H9 (cell line): Measurements from ENCODE around the gene MESP1. TPM values are rescaled to one million over a fixed set of nuclear protein-coding genes. Genes with fewer than 3 reads are reported as not detected.

Source experiments
- DNase-seq: peaks from one replicate; pipeline ENCODE4 v3.0.0-alpha.2; 2017
- H2AFZ ChIP-seq: one replicate; pipeline ENCODE4 v1.6.1; 2013; ENCODE audit warnings: mild to moderate bottlenecking, low read length, control low read depth, moderate library complexity
- H2AK5ac ChIP-seq: 2 replicates; pipeline ENCODE4 v1.6.1; 2013; ENCODE audit warnings: low read length, control low read depth, mixed read lengths; ENCODE audit not compliant: insufficient read length
- H2BK120ac ChIP-seq: one replicate; pipeline ENCODE4 v1.6.1; 2013; ENCODE audit warnings: low read depth, mild to moderate bottlenecking, low read length, control low read depth, inconsistent platforms; ENCODE audit not compliant: poor library complexity, severe bottlenecking
- H2BK12ac ChIP-seq: 2 replicates; pipeline ENCODE4 v1.6.1; 2013; ENCODE audit warnings: low read length, control low read depth, mixed read lengths, low read depth; ENCODE audit not compliant: insufficient read length
- H2BK15ac ChIP-seq: 2 replicates; pipeline ENCODE4 v1.6.1; 2013; ENCODE audit warnings: low read depth, low read length, control low read depth
- H2BK20ac ChIP-seq: one replicate; pipeline ENCODE4 v1.6.1; 2013; ENCODE audit warnings: low read depth, mild to moderate bottlenecking, low read length, control low read depth, inconsistent platforms; ENCODE audit not compliant: poor library complexity, severe bottlenecking
- H2BK5ac ChIP-seq: 2 replicates; pipeline ENCODE4 v1.6.1; 2013; ENCODE audit warnings: low read length, control low read depth, mixed read lengths; ENCODE audit not compliant: insufficient read length
- H3K14ac ChIP-seq: 2 replicates; pipeline ENCODE4 v1.6.1; 2013; ENCODE audit warnings: low read length, control low read depth; ENCODE audit not compliant: insufficient read depth
- H3K18ac ChIP-seq: 2 replicates; pipeline ENCODE4 v1.6.1; 2013; ENCODE audit warnings: low read depth, mild to moderate bottlenecking, mixed read lengths, low read length, control low read depth; ENCODE audit not compliant: insufficient read length
- H3K23ac ChIP-seq: 2 replicates; pipeline ENCODE4 v1.6.1; 2013; ENCODE audit warnings: low read length, control low read depth, mixed read lengths, low read depth; ENCODE audit not compliant: insufficient read length
- H3K23me2 ChIP-seq: 2 replicates; pipeline ENCODE4 v1.6.1; 2013; ENCODE audit warnings: low read depth, mild to moderate bottlenecking, mixed read lengths, low read length, control low read depth; ENCODE audit not compliant: insufficient read length, poor library complexity, severe bottlenecking
- H3K27ac ChIP-seq: 2 replicates; pipeline ENCODE4 v1.5.1; 2013; ENCODE audit warnings: low read length, control low read depth, mixed read lengths, low read depth; ENCODE audit not compliant: insufficient read length
- H3K27me3 ChIP-seq: 2 replicates; pipeline ENCODE4 v1.6.1; 2013; ENCODE audit warnings: low read length, control low read depth, inconsistent platforms; ENCODE audit not compliant: insufficient read depth
- H3K4ac ChIP-seq: 2 replicates; pipeline ENCODE4 v1.6.1; 2013; ENCODE audit warnings: low read depth, mild to moderate bottlenecking, control low read depth, inconsistent platforms, low read length, moderate library complexity
- H3K4me1 ChIP-seq: 2 replicates; pipeline ENCODE4 v1.6.1; 2013; ENCODE audit warnings: low read length, control low read depth, inconsistent platforms; ENCODE audit not compliant: insufficient read depth
- H3K4me2 ChIP-seq: 2 replicates; pipeline ENCODE4 v1.6.1; 2013; ENCODE audit warnings: low read length, control low read depth, mixed read lengths; ENCODE audit not compliant: insufficient read length, insufficient read depth
- H3K56ac ChIP-seq: 2 replicates; pipeline ENCODE4 v1.6.1; 2013; ENCODE audit warnings: low read depth, mild to moderate bottlenecking, mixed read lengths, low read length, control low read depth; ENCODE audit not compliant: insufficient read length
- H3K79me1 ChIP-seq: 2 replicates; pipeline ENCODE4 v1.6.1; 2013; ENCODE audit warnings: low read depth, mild to moderate bottlenecking, moderate library complexity, low read length, control low read depth, inconsistent platforms; ENCODE audit not compliant: insufficient read depth, poor library complexity, severe bottlenecking
- H3K79me2 ChIP-seq: 2 replicates; pipeline ENCODE4 v1.6.1; 2013; ENCODE audit warnings: low read length, control low read depth, inconsistent platforms; ENCODE audit not compliant: insufficient read depth
- H3K9ac ChIP-seq: 2 replicates; pipeline ENCODE4 v1.6.1; 2013; ENCODE audit warnings: low read length, control low read depth, mixed read lengths; ENCODE audit not compliant: insufficient read length; ENCODE audit errors: extremely low read depth
- H3K9me3 ChIP-seq: one replicate; pipeline ENCODE4 v1.6.1; 2013; ENCODE audit warnings: low read depth, low read length, inconsistent platforms; ENCODE audit not compliant: control insufficient read depth
- H3T11ph ChIP-seq: one replicate; pipeline ENCODE4 v1.6.1; 2013; ENCODE audit warnings: mild to moderate bottlenecking, low read length, control low read depth, inconsistent platforms
- H4K20me1 ChIP-seq: one replicate; pipeline ENCODE4 v1.6.1; 2013; ENCODE audit not compliant: control insufficient read depth, insufficient read length, insufficient read depth
- H4K5ac ChIP-seq: 2 replicates; pipeline ENCODE4 v1.6.1; 2013; ENCODE audit warnings: low read depth, mild to moderate bottlenecking, mixed read lengths, low read length, control low read depth; ENCODE audit not compliant: insufficient read length
- H4K8ac ChIP-seq: replicated peaks from 2 replicates; pipeline ENCODE4 v1.6.1; 2013; ENCODE audit warnings: low read length, control low read depth, mixed read lengths, low read depth; ENCODE audit not compliant: insufficient read length
- H4K91ac ChIP-seq: 2 replicates; pipeline ENCODE4 v1.6.1; 2013; ENCODE audit warnings: low read depth, mild to moderate bottlenecking, moderate library complexity, mixed read lengths, low read length, control low read depth; ENCODE audit not compliant: insufficient read length
- H3K27ac Mint-ChIP-seq, 3 experiments: 2 replicates in 2 of 3; 3 replicates in 1 of 3; pipeline ENCODE4 v1.8.0; 2020 to 2021; ENCODE audit warnings: mixed read lengths in 3 of 3, mild to moderate bottlenecking in 1 of 3, moderate library complexity in 1 of 3
- H3K27me3 Mint-ChIP-seq: 2 replicates; pipeline ENCODE4 v1.8.0; 2021; ENCODE audit warnings: low read depth, mild to moderate bottlenecking, moderate library complexity, mixed read lengths
- H3K36me3 Mint-ChIP-seq, 3 experiments: 2 replicates in 2 of 3; 3 replicates in 1 of 3; pipeline ENCODE4 v1.8.0; 2020 to 2021; ENCODE audit warnings: low read depth in 3 of 3, mixed read lengths in 3 of 3; ENCODE audit not compliant: insufficient read depth in 1 of 3
- H3K4me1 Mint-ChIP-seq, 2 experiments: 2 replicates each; pipeline ENCODE4 v1.8.0; 2020; ENCODE audit warnings: mixed read lengths in 2 of 2
- H3K4me3 Mint-ChIP-seq, 2 experiments: 2 replicates in 1 of 2; 3 replicates in 1 of 2; pipeline ENCODE4 v1.8.0; 2020 to 2021; ENCODE audit warnings: mild to moderate bottlenecking in 2 of 2, mixed read lengths in 2 of 2, moderate library complexity in 1 of 2
- H3K9me3 Mint-ChIP-seq, 2 experiments: 2 replicates in 1 of 2; 3 replicates in 1 of 2; pipeline ENCODE4 v1.8.0; 2020; ENCODE audit warnings: mild to moderate bottlenecking in 2 of 2, mixed read lengths in 2 of 2, moderate library complexity in 1 of 2
- WGBS: extraction: QIAGEN DNeasy Blood & Tissue Kit; methylation state at CpG from one replicate; pipeline ENCODE4 v1.1.7; 2013; ENCODE audit warnings: missing lambda C conversion rate, low lambda C conversion rate, mixed read lengths; ENCODE audit not compliant: insufficient read length; ENCODE audit errors: extremely low coverage; 5-methylcytosine and 5-hydroxymethylcytosine counted together
- total RNA-seq: library from RNA; stranded (reverse); gene quantifications from 2 replicates; pipeline ENCODE4 v1.2.1, GENCODE V29; 2021
- TF ChIP-seq, protein P1 (sequence below): fragments of 200-600 bp; sonication (generic); conservative IDR thresholded peaks from 3 replicates; pipeline ENCODE4 v1.8.0; 2021; ENCODE audit warnings: antibody characterized with exemption, mild to moderate bottlenecking

The MESP1 gene
- total RNA-seq, 1 experiment from 2014 or later = not detected

DNA sequence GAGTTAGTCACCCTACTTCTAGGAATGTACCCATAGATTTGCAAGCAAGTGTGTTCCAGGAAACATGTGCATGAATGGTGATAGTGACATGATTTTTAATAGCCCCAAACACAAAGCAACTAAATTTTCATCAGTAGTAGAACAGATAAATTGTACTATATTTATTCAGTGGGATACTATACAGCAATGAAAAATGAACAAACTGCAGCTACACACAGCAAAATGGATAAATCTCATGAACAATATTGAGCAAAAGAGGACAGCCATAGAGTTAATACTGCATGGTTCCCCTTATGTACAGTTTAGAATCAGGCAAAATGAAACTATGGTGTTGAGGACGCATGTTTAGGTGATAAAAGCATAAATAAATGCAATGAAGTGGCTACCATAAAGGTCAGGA is 26.0 kb downstream of the MESP1 start:
- Histone ChIP-seq H3K27ac (no peak overlapping the region), H2BK120ac (no peak overlapping the region), H4K5ac (no peak overlapping the region), H3K79me2 (no peaks in the 10 kb centered on the region), H3K14ac (no peak overlapping the region), H3K23me2 (no peaks in the 10 kb centered on the region), H4K20me1 (no peaks in the 10 kb centered on the region), H2AFZ (no peak overlapping the region), H3K27me3 (no peaks in the 10 kb centered on the region; the same call in 1 of the 2 replicates), H3K23ac (no peak overlapping the region), H3K56ac (no peak overlapping the region), H3T11ph (no peak overlapping the region), H4K8ac (no peak overlapping the region), H2BK20ac (no peak overlapping the region), H2BK5ac (no peak overlapping the region), H3K4me2 (no peak overlapping the region), H3K9me3 (no peaks in the 10 kb centered on the region), H2BK15ac (no peak overlapping the region), H3K9ac (no peak overlapping the region), H2BK12ac (no peak overlapping the region), H3K18ac (no peak overlapping the region), H3K79me1 (no peaks in the 10 kb centered on the region), H3K4me1 (no peaks in the 10 kb centered on the region), H4K91ac (no peak overlapping the region), H3K4ac (no peak overlapping the region), H2AK5ac (no peak overlapping the region)
- Mint-ChIP-seq H3K4me3 (no peak overlapping the region), H3K9me3 (peaks cover 3% of the 10 kb centered on the region in 2 experiments; a peak in 4 of 5 replicates), H3K27me3 (peaks cover 23% of the 10 kb centered on the region), H3K27ac (no peak overlapping the region), H3K36me3 (no peaks in the 10 kb centered on the region), H3K4me1 (no peaks in the 10 kb centered on the region)
- no peak for DNase-seq
- no CpG with 5 or more reads among the region's 1 CpG for WGBS
- TF ChIP-seq, protein P1, sequence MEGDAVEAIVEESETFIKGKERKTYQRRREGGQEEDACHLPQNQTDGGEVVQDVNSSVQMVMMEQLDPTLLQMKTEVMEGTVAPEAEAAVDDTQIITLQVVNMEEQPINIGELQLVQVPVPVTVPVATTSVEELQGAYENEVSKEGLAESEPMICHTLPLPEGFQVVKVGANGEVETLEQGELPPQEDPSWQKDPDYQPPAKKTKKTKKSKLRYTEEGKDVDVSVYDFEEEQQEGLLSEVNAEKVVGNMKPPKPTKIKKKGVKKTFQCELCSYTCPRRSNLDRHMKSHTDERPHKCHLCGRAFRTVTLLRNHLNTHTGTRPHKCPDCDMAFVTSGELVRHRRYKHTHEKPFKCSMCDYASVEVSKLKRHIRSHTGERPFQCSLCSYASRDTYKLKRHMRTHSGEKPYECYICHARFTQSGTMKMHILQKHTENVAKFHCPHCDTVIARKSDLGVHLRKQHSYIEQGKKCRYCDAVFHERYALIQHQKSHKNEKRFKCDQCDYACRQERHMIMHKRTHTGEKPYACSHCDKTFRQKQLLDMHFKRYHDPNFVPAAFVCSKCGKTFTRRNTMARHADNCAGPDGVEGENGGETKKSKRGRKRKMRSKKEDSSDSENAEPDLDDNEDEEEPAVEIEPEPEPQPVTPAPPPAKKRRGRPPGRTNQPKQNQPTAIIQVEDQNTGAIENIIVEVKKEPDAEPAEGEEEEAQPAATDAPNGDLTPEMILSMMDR = no peak
